Suprapubic skin (tissue), 4 donors: ENCODE data around the gene SPACA6. TPM values are rescaled to one million over a fixed set of nuclear protein-coding genes. Genes with fewer than 3 reads are reported as not detected.
"Not testable (repeated sequence)": the region's sequence is repeated elsewhere in the genome, so short reads cannot be mapped to it uniquely, and the experiment has no call there.

Experiments used
- DNase-seq, 2 donors: peaks; one replicate each; pipeline ENCODE4 v3.0.0-alpha.2; 2019; ENCODE audit warnings: low spot score in 2 of 2
- H3K27ac ChIP-seq: fragments of 200-600 bp; sonication (generic); one replicate; pipeline ENCODE4 v1.5.1; 2019
- H3K27me3 ChIP-seq: fragments of 200-600 bp; sonication (generic); one replicate; pipeline ENCODE4 v1.5.1; 2019
- H3K36me3 ChIP-seq: fragments of 200-600 bp; sonication (generic); one replicate; pipeline ENCODE4 v1.5.1; 2019
- H3K4me1 ChIP-seq: fragments of 200-600 bp; sonication (generic); one replicate; pipeline ENCODE4 v1.5.1; 2019
- H3K4me3 ChIP-seq: fragments of 200-600 bp; sonication (generic); one replicate; pipeline ENCODE4 v1.5.1; 2019; ENCODE audit warnings: mild to moderate bottlenecking
- H3K9me3 ChIP-seq: fragments of 200-600 bp; sonication (generic); one replicate; pipeline ENCODE4 v1.5.1; 2019
- EP300 ChIP-seq: sonication (generic); formaldehyde crosslinking; IDR thresholded peaks from one replicate; pipeline ENCODE4 v1.6.1; 2017; ENCODE audit warnings: antibody characterized with exemption
- POLR2A ChIP-seq, 2 donors: fragments of 450-650 bp; IDR thresholded peaks; one replicate each; pipeline ENCODE4 v1.6.1; 2017; ENCODE audit warnings: antibody characterized with exemption in 2 of 2, mild to moderate bottlenecking in 2 of 2, moderate library complexity in 2 of 2
- POLR2AphosphoS5 ChIP-seq, 3 donors: sonication (generic); formaldehyde crosslinking; IDR thresholded peaks; one replicate each; pipeline ENCODE4 v1.6.1; 2017; ENCODE audit warnings: antibody characterized with exemption in 3 of 3
- WGBS: methylation state at CpG from one replicate; pipeline ENCODE4 v1.1.5; 2018; 5-methylcytosine and 5-hydroxymethylcytosine counted together
- total RNA-seq, 4 donors: library from RNA; depleted of rRNA; stranded (reverse); fragments of >200 nt; gene quantifications; one replicate each; pipeline ENCODE4 v1.1.0, GENCODE V29; 2016
- TF ChIP-seq, protein P1 (sequence below), 2 donors: fragments of 200-600 bp in 1 of 2; fragments of 450-650 bp in 1 of 2; sonication (generic) in 1 of 2; IDR thresholded peaks; one replicate each; pipeline ENCODE4 v1.5.1; 2016 to 2019; ENCODE audit warnings: antibody characterized with exemption in 2 of 2, mild to moderate bottlenecking in 1 of 2, moderate library complexity in 1 of 2

The SPACA6 gene
- total RNA-seq, 4 donors from 2014 or later, result 3.1 to 23.2 (median 7.8) TPM

- no peak for DNase-seq
- no peaks in the 10 kb centered on the region for H3K4me1 ChIP-seq
- WGBS, result 89% methylated on average over 3 of the region's 3 CpGs
- no peak overlapping the region for H3K27ac ChIP-seq
- TF ChIP-seq EP300 (no peak), POLR2A (IDR thresholded peaks at IDR 0.05) (no peak), POLR2AphosphoS5 (IDR thresholded peaks at IDR 0.05) (no peak)
- TF ChIP-seq, protein P1, sequence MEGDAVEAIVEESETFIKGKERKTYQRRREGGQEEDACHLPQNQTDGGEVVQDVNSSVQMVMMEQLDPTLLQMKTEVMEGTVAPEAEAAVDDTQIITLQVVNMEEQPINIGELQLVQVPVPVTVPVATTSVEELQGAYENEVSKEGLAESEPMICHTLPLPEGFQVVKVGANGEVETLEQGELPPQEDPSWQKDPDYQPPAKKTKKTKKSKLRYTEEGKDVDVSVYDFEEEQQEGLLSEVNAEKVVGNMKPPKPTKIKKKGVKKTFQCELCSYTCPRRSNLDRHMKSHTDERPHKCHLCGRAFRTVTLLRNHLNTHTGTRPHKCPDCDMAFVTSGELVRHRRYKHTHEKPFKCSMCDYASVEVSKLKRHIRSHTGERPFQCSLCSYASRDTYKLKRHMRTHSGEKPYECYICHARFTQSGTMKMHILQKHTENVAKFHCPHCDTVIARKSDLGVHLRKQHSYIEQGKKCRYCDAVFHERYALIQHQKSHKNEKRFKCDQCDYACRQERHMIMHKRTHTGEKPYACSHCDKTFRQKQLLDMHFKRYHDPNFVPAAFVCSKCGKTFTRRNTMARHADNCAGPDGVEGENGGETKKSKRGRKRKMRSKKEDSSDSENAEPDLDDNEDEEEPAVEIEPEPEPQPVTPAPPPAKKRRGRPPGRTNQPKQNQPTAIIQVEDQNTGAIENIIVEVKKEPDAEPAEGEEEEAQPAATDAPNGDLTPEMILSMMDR (IDR thresholded peaks at IDR 0.05), result no peak
- no peak overlapping the region for H3K4me3 ChIP-seq
- H3K9me3 ChIP-seq, result no peaks in the 10 kb centered on the region
- peaks cover 19% of the 10 kb centered on the region for H3K27me3 ChIP-seq
- H3K36me3 ChIP-seq, result no peaks in the 10 kb centered on the region
Measured at GRCh38 chr19:51668216-51668615, 24.9 kb upstream of the SPACA6 start.

GRCh38 chr19:51675911-51676565 lies 17.1 kb upstream of the SPACA6 start:
- not testable (repeated sequence) for H3K27ac ChIP-seq, H3K27me3 ChIP-seq, DNase-seq, H3K4me1 ChIP-seq, H3K4me3 ChIP-seq, H3K36me3 ChIP-seq, H3K9me3 ChIP-seq
- WGBS, result 48% methylated on average over 7 of the region's 7 CpGs

DNA sequence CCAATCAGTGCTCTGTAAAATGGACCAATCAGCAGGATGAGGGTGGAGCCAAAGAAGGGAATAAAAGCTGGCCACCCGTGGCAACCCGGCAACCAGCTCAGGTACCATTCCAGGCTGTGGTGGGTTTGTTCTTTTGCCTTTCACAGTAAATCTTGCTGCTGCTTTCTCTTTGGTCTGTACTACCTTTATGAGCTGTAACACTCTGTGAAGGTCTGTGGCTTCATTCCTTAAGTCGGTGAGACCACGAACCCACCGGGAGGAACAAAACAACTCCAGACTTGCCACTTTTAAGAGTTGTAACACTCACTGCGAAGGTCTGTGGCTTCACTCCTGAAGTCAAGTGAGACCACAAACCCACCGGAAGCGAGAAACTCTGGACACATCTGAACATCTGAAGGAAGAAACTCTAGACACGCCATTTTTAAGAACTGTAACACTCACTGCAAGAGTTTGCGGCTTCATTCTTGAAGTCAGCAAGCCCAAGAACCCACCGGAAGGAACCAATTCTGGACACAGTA lies 16.5 kb upstream of the SPACA6 start:
- DNase-seq, result no peak
- Histone ChIP-seq H3K4me1 (no peaks in the 10 kb centered on the region), H3K36me3 (no peaks in the 10 kb centered on the region), H3K27ac (no peak overlapping the region), H3K9me3 (no peaks in the 10 kb centered on the region), H3K4me3 (no peak overlapping the region), H3K27me3 (peaks cover 10% of the 10 kb centered on the region)
- TF ChIP-seq EP300 (no peak), POLR2A (IDR thresholded peaks at IDR 0.05) (no peak), POLR2AphosphoS5 (IDR thresholded peaks at IDR 0.05) (no peak)
- TF ChIP-seq, protein P1 (IDR thresholded peaks at IDR 0.05), result no peak
- WGBS, result 68% methylated on average over 11 of the region's 11 CpGs

DNA sequence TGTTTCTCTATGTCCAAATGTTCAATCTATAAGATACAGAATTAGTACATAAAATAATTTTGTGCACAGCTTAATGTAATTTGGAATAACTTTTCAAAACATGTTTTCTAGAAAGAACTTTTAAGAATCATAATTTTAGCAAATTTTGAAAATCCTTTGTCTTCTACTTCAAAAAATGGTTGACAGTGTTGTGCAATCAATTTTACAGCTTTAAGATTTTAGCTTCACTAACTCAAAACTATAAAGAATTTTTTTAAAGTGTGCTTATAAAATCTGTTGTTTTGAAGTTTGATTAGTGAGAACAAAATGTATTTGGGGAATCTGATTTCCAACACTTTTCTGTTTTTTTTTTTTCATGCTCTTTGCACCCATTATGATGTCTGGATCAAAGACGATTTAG lies 12.7 kb upstream of the SPACA6 start:
- no peak for TF ChIP-seq POLR2A (IDR thresholded peaks at IDR 0.05)
- TF ChIP-seq EP300, result no peak
- TF ChIP-seq, protein P1 (IDR thresholded peaks at IDR 0.05), result no peak
- no peak for TF ChIP-seq POLR2AphosphoS5 (IDR thresholded peaks at IDR 0.05)
- H3K36me3 ChIP-seq, result no peaks in the 10 kb centered on the region
- no peaks in the 10 kb centered on the region for H3K9me3 ChIP-seq
- DNase-seq, result no peak
- H3K4me1 ChIP-seq, result no peaks in the 10 kb centered on the region
- peaks cover 10% of the 10 kb centered on the region for H3K27me3 ChIP-seq
- no peak overlapping the region for H3K27ac ChIP-seq
- H3K4me3 ChIP-seq, result no peak overlapping the region
- 89% methylated on average over 1 of the region's 1 CpG for WGBS

DNA sequence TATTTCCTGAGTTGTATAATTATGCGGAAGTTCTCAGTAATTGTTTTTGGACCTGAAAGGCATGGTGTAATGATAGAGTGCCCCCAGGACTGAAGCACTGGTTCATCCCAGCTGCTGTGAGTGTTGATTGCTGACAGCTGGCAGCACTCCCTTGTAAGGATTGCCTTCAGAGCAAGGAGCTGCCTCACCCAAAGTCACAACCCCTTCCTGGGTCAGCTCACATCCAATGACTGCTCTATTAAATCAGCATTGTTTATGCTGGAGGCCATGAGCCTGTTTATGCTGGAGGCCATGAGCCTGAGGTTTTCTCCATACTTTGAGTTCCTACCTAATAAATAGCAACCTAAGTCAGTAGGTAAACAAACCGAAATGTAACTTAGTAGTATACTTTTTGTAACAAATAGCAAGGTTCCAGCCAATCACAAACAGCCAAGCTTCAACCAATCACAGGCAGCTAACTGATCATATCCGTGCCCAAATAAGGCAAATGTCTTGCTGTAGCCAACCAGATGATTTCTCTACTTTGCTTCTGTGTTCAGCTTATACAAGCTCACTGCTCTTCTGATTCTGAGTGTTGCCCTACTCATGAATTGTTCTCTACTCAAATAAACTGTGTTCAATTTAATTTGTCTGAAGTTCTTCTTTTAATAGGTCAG lies 11.7 kb upstream of the SPACA6 start:
- WGBS, result 29% methylated on average over 3 of the region's 3 CpGs
- no peak for DNase-seq
- Histone ChIP-seq H3K27ac (no peak overlapping the region), H3K36me3 (no peaks in the 10 kb centered on the region), H3K4me1 (no peaks in the 10 kb centered on the region), H3K4me3 (no peak overlapping the region), H3K9me3 (no peaks in the 10 kb centered on the region), H3K27me3 (peaks cover 10% of the 10 kb centered on the region)
- TF ChIP-seq POLR2A (IDR thresholded peaks at IDR 0.05), result no peak
- TF ChIP-seq EP300, result no peak
- TF ChIP-seq, protein P1 (IDR thresholded peaks at IDR 0.05), result no peak
- no peak for TF ChIP-seq POLR2AphosphoS5 (IDR thresholded peaks at IDR 0.05)
